OCI-LY3 (cell line): ENCODE measurements around the gene MB21D2.

Source experiments
- EZH2phosphoT487 ChIP-seq: fragments of 200-600 bp; shearing (Covaris generic); IDR thresholded peaks from 2 replicates; pipeline ENCODE4 v1.6.1; 2018; ENCODE audit warnings: antibody characterized with exemption, mixed run types, low read depth
- TF ChIP-seq, protein P1 (sequence below): fragments of 200-600, 300-600 bp; sonication (generic); IDR thresholded peaks from 2 replicates; pipeline ENCODE4 v1.5.1; 2014; ENCODE audit warnings: antibody characterized with exemption, low read length, low read depth

GRCh38 chr3:192751148-192751547 is 166.5 kb downstream of the MB21D2 start:
- TF ChIP-seq, protein P1, sequence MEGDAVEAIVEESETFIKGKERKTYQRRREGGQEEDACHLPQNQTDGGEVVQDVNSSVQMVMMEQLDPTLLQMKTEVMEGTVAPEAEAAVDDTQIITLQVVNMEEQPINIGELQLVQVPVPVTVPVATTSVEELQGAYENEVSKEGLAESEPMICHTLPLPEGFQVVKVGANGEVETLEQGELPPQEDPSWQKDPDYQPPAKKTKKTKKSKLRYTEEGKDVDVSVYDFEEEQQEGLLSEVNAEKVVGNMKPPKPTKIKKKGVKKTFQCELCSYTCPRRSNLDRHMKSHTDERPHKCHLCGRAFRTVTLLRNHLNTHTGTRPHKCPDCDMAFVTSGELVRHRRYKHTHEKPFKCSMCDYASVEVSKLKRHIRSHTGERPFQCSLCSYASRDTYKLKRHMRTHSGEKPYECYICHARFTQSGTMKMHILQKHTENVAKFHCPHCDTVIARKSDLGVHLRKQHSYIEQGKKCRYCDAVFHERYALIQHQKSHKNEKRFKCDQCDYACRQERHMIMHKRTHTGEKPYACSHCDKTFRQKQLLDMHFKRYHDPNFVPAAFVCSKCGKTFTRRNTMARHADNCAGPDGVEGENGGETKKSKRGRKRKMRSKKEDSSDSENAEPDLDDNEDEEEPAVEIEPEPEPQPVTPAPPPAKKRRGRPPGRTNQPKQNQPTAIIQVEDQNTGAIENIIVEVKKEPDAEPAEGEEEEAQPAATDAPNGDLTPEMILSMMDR: no peak
- TF ChIP-seq EZH2phosphoT487: no peak
